HG03060 (cell line): ENCODE data around the gene DCLK2.

Experiments
- ATAC-seq: cut with Tn5 transposase; IDR thresholded peaks from one replicate; pipeline ENCODE4 v1.9.1; 2021; ENCODE audit warnings: low read depth, moderate number of reproducible peaks; ENCODE audit not compliant: unreplicated experiment

DCLK2 gene

DNA sequence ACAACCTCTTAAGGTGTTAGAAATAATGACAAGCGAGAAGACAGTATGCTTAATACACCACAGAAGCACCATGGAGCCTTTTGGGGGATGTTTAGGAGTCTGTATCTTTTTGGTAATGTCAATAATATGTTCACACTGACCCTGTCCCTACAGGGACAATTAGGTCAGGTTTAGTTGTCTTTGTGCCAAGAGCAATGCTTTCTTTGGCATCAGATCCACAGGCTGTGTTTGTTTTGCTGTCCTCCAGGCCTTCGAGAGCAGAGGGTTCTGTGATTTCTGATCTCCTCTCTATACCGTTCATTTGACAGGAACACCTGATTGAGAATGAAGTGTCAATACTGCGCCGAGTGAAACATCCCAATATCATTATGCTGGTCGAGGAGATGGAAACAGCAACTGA lies 153.8 kb downstream of the DCLK2 start:
- ATAC-seq = no peak

DNA sequence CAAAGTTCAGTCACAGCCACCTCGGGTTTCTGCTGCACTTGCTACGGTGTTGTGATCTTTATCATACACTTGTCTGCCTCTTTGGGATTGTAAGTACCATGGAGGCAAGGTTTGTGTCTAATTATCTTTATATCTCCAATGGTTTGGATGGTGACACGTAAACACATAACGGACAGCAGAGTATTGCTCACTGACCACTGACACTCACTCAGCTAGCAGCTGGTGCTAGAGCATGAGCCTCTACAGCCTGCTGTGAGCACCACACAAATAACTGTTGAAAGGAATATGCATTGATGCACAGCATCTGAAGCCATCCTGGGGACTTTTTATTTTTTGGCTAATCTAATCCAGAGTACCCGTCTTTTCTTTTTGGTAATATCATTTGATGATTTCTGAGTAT lies 156.0 kb downstream of the DCLK2 start:
- ATAC-seq = no peak

DNA sequence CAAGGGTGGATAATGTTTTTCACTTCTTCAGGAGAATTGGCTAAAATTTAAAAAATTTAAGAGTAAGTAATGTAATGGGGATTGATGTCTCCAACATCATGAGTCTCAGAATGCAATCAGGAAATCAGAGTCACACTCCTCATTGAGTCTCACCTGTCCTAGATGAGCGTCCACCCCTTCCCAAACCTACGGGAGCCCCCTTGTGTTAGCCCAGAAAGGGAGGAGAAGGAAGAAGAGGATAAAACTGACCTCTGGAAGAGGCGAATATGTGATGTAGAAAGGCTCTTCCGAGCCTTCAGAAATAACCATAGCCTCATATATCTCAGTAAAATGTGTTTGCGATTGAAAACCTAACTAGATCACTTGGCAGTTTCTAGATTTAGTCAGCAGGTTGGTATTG lies 157.1 kb downstream of the DCLK2 start:
- no peak for ATAC-seq

DNA sequence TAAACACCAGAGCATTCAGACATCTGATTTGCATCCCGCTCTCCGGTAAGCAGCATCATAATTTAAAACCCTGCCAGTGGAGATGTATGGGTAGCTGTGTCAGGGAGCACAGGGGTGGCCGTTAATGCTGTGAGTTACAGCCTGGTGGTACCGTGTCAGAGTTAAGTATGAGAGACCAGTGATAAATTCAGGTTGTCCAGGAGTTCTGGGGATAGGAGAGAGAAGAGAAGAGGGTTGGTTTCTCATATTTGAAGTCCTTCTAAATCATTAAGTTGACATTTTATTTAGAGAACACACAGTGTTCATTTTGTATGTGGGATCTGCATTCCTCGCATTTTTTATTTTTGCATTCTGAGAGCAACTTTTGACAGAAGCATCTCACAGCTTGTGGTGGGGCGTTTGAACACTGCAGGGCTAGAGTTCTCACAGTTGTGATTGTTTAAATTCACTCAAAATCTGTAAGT lies 157.6 kb downstream of the DCLK2 start:
- no peak for ATAC-seq

DNA sequence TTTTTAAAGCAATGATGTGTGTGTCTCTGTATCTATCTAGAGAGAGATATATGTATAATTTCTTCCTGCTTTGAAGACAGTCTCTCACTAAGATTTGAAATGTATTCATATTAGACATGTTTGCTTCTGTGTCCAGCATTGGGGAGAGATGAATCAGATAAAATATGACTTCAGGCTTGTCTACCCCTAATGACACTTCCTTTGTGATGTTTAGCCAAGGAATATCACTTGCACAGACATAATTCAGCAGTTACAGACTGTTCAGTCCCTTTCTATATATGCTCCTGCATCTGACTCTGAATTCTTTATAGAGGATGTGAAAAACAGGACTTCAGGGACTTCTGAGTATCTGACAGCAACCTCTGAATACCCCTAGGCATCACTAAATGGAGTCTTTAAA lies 158.4 kb downstream of the DCLK2 start:
- no peak for ATAC-seq

DNA sequence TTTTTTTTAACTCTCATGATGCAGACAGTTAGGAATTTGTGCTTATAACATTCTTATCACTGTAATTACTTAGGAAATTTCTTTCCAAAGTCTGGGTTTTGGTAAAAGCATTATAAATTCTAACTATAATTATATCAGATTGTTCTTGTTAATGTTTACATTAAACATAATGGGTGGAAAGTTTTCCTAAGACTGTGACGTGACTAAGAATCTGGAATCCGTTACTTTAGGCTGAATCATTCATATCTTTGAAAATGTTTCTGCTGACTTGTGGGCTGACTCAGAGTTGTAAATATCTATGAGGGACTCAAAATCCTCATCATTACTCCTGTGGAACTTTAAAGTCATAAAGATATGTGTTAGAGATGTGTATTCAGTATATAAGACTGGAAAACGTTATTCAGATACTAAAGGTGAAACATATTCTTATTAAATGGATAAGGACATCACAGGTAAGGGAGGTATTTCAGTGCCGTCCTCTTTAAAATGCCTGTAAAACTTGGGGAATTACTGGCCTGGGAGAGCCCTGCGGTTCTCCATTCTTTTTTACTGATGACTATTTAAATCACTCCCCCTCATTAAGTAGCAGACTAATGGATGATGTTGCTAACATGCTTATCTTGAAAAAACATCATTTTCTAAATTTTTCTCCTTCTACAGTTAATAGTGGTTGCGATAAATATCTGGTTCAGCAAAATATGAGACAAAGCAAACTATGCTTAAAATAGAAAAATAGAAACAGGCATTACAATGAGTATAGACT lies 159.0 kb downstream of the DCLK2 start:
- no peak for ATAC-seq

DNA sequence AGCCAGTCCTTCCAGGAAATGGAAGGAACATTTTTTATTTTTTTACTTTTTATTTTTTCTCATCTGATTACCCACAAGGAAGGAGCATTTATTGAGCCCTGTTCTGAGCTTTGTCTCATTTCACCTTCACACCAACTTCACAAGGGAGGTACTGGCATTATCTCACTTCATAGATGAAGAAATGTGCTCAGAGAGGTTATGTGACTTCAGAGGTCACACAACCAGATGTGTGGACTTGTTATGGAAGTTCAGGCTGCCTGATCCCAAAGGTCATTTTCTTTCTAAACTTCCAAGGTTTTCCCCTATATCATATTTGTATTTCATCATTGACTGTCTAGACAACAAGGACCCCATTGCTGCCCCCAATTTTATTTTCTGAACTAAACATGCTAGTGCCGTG lies 160.3 kb downstream of the DCLK2 start:
- no peak for ATAC-seq

DNA sequence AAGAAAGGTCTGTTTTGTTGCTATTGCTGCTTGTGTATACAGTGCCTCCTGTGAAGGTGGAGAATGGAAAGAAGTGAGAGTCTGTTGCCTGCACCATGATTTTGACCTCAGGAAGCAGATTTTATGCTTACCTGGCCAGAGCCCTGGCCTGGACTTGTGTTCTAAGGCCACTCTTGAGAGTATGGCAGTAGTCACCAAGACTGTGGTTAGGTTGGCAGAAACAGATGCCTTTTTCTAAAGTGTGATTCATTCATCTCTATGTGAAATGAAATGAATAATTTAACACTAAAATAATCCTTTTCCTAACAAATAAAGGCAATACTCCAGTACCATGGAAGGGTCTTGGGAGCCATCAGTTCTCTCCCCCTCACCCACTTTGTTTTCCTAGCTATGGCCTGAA lies 161.8 kb downstream of the DCLK2 start:
- ATAC-seq = no peak

DNA sequence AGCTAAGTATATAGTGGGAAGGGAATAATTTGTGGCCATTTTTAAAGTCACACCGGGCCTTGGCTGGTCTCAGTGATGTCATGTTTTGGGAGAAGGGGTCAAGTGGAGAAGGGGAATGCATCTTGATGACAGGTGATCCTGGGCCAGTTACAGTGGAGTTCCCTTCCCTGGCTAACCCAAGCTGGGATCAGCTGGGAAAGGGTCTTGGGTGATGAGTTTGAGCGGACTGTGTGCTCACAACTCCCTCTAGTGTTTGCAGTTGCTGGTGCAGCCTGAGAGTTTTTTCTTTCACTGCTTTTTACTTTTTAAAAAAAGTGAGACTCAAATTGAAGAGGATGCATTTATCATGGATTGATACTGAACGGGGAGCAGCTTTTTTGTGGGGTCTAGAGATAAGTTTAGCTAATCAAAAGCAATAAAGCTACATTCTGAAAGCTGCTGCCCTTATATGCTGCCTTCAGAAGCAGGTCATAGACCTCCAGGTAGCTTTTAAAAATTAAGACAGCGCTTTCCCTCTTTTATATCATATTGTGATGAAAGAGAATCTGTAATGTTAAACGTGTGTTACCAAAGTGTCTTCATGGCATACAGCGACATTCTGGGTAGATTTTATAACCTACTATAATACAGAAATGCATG lies 164.7 kb downstream of the DCLK2 start:
- ATAC-seq = no peak

DNA sequence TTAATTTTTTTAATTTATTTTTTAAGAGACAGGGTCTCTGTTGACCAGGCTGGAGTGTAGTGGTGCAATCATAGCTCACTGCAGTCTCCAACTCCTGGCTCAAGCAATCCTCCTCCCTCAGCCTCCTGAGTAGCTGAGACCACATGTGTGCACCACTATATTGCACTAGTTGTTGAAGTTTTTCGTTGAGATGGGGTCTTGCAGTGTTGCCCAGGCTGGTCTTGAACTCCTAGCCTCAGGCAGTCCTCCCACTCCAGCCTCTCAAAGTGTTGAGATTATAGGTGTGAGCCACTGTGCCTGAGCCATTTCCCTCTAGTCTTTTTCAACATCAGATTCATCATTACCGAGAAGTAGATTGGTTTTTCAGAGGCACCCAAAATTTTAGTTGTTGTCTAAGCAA lies 165.7 kb downstream of the DCLK2 start:
- no peak for ATAC-seq

DNA sequence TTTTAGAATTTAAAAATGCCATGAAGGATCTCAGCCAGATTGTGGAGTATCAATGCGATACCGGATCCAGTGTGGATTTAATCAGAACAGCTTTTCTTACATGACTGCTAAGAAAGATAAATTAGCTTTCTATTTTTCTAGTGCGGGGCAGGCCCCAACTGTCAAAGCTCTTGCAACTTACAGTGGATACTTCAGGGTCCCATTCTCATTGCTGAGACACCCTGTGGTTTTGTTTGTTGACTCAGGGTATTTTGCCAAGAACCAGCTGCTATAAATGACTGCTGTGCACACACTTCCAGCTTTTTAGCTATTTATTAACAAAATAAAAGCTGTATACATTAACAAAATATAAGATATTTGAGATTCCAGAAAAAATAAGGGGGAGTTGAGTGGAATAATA lies 166.4 kb downstream of the DCLK2 start:
- no peak for ATAC-seq

DNA sequence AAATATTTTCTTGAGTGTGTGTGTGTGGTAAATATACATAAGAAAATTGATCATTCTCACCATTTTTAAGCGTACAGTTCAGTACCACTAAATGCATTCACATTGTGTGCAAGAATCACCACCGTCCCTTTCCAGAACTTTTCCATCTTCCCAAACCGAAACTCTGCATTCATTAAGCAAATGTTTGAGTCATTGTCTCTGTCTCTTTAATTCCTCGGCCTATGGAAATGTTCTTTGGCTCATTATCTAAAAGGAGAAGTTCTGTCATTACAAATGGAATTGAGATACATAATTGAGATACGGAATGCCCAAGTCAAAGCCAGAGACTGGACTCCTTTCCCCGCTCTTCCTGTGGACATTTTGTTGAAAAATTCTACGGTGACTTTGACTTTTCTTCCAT lies 168.9 kb downstream of the DCLK2 start:
- ATAC-seq = no peak

DNA sequence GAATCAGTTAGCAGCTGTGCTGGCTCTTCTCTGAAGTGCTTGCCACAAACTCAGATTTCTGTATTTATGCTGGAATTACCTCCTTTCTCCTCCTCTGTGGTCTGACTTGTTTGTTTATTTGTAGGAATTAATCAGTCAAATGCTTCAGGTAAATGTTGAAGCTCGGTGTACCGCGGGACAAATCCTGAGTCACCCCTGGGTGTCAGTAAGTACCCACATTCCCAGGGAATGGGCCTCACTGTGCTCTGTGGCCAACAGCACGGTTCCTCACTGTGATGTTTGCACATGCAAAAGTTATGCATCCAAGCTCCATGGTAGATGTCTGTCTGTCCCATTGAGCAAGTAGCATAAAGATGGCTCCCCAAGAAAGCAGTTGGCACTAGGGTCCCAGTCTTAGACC lies 169.9 kb downstream of the DCLK2 start:
- no peak for ATAC-seq

DNA sequence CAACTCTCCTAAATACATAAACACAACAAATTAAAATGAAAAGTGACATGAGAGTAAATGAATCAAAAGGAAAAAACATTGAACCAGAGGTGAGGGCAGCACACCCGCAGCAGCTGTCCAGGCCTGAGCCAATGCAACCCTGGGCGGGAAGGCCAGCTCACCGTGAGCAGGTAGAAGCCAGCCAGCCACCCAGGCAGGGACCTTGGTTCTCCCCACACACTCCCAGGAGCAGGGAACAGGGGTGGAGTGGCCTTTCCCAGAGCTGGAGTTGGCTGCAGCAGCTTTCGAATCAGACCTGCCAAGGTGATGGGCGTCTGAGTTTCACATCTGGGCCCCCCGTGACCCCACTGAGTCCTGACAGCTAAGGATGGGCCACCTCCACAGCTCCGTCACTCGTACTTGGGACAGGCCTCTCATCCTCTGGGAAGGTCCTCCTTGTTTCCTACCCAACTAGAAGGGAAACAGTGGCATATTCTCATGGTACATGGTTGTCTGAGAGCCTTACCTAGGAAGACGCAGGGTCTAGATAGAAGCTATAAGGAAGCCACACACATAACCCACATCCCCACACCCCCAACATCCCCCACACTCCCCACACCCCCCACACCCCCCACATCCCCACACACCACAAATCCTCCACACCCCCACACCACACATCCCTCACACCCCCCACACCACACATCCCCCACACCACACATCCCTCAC lies 172.2 kb downstream of the DCLK2 start:
- ATAC-seq = no peak

DNA sequence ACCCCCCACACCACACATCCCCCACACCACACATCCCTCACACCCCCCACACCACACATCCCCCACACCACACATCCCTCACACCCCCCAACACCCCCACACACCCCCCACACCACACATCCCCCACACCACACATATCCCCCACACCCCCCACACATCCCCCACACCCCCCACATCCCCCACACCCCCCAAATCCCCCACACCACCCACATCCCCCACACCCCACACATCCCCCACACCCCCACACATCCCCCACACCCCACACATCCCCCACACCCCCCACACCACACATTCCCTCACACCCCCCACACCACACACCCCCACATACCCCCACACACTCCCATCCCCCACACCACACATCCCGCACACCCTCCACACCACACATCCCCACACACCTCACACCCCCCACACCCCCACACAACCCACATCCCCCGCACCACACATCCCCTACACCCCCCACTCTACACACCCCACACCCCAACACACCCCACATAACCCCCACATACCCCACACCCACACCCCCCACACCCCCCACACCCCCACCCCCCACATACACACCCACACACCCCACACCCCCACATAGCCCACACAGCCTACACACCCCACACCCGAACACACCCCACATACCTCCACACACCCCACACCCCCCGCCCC lies 172.9 kb downstream of the DCLK2 start:
- no peak for ATAC-seq

DNA sequence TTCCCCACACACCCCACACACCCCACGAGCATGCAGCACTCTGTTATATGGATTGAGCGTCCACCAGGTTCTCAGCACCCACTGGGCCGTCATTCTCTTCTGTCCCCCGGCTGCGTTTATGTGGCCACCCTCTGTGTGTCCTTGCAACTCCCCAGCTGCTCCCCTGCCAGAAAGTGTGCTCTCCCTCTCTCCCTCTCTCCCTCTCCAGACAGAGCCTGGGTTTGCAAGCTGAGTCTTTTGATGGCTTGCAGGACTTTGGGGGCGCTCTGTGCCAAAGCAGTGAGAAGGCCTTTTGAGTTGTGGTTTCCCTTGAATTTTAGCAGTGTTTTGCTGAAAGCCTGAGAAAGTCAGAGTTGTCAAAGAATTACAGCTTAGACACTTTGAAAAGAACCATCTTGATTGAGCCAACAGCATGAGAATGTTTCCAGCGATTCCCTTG lies 173.5 kb downstream of the DCLK2 start:
- no peak for ATAC-seq

DNA sequence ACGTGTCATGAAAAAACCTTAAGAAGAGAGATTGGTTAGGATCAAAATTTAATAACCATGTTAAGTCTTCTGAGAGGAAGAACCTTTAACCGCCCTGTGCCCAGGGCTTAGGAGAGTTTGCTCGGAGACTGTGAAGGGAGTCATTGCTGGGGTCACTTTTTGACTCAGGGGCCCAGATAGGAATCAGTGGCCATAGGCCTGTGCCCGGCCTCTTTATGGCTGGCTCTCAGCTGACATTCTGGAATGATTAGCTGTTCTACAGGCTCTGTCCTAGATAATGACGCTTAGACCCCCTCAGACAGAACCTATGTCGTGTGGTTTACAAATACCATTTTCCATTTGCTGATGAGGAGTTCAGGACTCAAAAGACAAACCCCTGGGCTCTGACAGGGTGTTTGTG lies 174.1 kb downstream of the DCLK2 start:
- ATAC-seq = no peak

DNA sequence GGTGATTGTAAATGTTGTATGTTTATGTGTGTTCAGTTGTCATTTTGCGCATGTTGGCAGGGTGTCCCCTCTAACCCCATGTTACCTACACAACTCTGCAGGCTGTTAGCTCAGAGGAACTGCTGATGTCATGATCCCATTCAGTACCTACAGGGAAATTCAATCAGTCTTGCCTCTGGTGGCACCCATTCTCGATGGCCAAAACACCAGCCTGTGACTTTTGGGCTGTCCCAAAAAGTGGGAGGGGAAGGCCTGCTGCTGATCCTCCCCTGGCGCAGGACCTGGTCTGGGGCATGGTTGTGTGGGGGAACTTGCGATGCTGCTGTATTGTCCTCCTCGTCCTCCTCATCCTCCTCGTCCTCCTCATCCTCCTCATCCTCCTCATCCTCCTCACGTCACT lies 174.5 kb downstream of the DCLK2 start:
- ATAC-seq = no peak

DNA sequence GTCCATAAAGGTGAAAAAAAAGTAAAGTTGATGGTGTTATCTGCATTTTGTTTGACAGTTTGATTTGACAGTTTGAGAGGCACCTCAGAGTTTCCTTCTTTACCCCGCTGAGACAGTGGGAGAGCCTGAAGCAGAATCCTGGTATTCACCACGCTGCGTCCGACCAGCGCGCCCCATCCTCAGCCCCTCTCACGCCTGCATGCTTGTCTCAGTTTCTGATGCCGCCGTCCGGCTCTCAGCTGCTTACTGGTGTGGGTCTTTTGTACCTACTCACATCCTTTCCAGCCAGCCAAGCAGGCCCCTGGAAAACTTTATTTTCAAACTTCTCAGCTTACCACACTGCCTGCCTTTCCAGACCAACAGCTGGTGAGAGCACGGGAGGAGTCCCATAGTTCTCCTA lies 175.2 kb downstream of the DCLK2 start:
- ATAC-seq = no peak

DNA sequence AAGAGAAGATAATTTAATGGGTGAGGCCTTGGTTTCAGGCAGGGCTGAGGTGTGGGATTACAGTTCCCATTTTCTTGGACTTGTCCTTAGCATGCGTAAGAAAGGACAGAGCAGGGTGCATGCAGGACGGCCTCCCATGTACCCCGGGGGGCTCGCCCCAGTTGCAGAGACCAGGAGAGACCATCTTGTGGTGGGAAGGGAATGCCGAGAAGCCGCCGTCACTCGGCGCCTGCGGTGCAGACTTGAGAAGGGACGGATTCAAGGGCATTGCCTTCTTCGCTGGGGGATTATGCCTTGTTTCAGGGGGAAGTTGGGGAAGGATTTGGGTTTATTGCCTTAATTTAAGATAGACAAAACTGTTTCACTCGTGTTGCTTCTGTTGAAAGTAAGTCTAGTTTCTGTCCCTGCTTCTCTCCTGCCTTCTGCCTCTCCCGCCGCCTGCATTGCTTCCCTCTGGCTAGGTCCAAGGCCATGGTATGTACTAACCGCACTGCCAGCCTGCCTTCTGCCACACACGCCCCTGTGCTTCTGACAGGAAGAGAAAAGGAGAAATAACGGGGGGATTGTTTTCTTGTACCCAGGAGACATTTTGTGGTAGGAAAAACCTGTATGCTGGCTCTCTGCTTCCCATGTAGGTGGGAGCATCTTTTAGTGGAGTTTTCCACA lies 175.9 kb downstream of the DCLK2 start:
- ATAC-seq = no peak
